Measurements from ENCODE around the gene BABAM2.
"Not testable (repeated sequence)": the region's sequence is repeated elsewhere in the genome, so short reads cannot be mapped to it uniquely, and the experiment has no call there.

BABAM2 gene

DNA sequence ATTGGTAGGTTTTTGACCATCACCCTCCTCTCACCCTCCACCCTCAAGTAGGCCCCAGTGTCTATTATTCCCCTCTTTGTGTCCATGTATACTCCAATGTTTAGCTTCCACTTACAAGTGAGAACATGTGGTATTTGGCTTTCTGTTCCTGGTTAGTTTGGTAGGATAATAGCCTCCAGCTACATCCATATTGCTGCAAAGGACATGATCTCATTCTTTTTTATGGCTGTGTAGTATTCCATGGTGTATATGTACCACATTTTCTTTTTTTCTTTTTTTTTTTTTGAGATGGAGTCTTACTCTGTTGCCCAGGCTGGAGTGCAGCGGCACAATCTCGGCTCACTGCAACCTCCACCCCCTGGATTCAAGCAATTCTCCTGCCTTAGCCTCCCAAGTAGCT is 88.2 kb downstream of the BABAM2 start:
- not testable (repeated sequence) for DNase-seq (ENCODE audit: low read depth)

DNA sequence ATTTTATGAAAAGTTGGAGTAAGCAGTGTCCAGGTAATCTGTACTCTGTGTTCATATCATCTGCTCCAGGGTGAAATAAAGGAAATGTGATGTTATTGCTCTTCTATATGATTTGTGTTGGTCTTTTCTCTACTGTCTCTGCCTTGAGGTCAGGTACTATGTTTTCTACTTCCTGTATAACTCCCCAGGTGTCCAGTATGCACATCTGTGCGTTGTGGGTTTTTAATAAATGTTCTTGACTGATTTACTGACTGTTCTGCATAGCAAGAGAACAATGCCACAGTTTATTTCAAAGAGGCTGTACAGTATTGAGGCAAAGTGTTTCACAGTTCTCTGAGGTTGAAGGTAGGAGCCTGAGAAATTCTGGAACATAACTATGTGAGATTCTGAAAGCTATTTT is 89.7 kb downstream of the BABAM2 start:
- DNase-seq (ENCODE audit: low read depth), result no peak

DNA sequence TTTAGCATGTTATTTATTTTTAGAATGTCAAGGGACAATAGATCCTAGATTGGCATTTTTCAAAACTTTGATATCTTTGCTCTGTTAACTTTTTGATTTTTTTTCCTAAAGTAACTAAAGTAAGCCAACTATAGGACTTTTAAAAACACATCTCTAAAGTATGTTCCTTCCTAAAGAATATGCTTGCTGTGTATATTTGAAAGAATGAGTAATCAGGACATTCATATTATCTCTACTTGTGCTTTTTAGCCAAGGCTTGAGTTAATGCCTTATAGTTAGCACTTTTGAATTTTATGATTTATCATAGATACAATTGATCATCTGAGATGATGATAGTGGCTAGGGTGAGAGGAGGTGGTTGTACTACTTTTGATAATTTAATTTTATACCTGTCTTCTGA is 93.6 kb downstream of the BABAM2 start:
- DNase-seq (ENCODE audit: low read depth), result no peak

DNA sequence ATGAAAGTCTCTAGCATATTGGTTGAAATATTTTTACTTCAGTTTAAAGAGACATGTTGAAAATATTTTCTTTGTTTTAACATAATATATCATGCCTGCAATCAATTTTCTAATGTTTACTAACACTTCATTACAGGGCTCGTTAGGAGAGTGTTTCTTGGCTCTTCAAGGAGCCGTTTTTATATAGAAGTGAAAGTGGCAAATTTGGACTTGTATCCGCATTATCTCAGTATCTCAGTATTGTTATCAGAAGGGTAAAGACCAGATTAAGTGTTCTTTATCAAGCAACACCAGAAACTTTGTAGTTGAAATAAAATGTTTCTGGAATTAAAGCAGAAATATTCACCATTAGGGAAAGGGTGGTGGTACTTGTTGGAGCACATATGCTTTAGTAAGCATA is 97.8 kb downstream of the BABAM2 start:
- DNase-seq (ENCODE audit: low read depth), result no peak

DNA sequence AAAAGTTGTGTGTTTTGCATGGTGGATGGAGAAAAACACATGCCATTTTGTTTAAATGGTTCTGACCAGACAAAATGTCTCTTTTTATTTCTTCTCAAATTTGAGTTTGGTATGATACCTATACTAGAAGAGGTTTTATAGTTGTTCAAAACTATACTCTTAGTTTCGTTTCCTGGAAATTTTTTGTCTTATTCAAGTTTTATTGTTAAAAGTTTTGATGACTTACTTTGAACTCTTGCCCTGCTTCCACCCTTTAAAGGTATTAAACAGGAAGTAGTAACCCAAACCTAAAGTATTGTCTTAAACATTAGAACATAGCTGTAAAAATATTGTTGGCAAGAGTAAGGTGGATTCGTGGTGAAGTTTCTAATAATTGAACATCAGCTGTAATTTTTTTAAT is 98.2 kb downstream of the BABAM2 start:
- no peak for DNase-seq (ENCODE audit: low read depth)

DNA sequence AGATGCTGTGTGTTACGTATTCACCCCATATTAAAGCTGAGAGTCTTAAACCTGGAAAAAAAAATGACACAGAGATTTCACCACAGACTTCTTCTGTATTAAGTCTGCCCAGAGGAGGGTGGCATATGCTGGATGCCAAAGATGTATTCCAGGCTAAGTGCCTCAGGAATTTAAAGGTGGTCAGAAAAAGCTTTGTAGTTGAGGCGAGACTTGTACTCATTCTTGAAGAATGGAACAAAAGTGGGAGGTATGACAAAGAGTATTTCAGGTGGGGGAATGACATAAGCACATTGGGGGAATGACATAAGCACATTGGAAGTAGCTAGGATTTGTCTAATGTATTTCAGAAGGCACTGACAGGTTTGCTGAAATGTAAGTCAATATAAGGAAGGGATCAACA is 98.6 kb downstream of the BABAM2 start:
- no peak for DNase-seq (ENCODE audit: low read depth)

DNA sequence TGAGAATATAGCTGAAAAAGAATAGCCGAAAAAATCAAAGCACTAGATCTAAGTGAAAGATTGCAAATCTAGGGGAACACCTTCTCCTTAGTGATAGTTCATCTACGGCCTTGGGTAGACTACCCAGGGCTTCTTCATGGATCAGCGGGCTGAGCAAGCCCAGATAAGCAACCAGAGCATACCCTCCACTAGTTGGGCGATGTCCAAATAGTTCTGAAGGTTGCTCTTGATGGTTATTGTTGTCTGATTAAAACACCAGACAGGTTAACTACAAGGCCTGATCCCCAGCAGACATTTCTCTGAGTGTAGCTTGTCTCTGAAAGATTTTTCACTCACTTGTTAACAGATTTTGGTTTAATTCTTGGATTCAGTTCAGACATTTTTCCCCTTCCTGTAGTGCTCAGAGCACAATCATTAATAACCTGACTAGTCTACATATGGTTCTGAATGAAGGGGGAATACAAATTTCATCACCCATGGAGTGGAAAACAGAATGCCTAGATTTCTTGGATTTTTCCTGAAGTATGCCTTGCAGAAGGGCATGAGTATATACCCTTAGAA is 99.6 kb downstream of the BABAM2 start:
- no peak for DNase-seq (ENCODE audit: low read depth)

DNA sequence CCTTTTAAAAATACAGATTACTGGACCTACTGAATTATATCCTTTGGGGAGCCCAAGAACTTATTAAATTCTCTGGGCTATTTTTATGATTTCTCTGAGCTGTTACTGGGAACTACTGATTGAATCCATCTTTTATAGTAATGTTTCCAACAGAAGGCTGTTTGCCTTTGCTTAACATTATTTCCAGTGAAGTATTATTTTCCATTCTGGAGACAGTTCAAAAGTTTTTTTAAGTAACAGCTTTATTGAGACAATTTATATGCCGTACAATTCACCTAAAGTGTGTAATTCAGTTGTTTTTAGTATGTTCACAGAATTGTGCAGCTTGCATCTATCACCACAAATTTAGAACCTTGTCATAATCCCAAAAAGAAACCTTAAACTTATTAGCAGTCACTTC is 100.6 kb downstream of the BABAM2 start:
- no peak for DNase-seq (ENCODE audit: low read depth)

DNA sequence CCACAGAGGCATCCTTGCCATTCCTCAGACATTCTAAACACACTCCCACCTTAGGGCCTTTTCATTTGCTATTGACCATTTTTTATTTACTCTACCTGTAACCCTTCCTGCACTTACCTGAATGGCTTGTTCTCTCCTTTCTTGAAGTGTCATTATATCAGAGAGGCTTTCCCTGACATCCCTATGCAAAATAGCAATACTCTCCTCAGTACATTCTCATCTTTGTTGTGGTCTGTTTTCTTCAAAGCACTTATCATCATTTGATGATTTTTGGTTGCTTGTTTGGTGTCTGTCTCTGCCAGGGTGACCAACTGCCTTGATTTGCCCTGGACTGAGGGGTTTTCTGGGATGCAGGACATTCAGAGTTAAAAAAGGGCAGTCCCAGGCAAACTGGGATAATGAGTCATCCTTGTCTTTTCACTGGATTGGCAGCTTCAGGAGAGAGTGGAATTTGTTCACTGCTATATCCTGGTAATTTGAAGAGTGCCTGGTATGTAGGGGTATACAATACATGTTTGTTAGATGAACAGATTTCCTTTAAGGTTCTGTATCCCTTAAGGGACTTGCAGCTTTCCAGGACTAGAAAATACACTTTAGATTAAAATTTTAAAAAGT is 102.4 kb downstream of the BABAM2 start:
- no peak for DNase-seq (ENCODE audit: low read depth)

DNA sequence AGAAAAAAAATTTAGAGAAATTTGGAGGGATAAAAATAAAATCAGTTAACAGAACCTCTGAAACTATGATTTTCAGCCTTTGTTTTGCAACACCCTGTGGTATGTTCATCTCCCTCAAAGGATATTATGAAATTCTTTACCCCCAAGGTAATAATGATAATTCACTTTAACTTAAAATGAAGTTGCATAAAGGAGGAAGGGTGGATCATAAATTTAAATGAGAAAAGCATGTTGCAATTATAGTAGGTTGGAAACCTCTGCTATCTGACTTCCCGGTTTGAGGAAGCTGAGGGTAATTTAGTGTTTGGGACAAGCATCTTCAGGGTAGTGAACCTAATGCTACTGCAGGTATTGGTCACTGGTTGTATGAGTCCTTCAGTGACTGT is 102.9 kb downstream of the BABAM2 start:
- no peak for DNase-seq (ENCODE audit: low read depth)

DNA sequence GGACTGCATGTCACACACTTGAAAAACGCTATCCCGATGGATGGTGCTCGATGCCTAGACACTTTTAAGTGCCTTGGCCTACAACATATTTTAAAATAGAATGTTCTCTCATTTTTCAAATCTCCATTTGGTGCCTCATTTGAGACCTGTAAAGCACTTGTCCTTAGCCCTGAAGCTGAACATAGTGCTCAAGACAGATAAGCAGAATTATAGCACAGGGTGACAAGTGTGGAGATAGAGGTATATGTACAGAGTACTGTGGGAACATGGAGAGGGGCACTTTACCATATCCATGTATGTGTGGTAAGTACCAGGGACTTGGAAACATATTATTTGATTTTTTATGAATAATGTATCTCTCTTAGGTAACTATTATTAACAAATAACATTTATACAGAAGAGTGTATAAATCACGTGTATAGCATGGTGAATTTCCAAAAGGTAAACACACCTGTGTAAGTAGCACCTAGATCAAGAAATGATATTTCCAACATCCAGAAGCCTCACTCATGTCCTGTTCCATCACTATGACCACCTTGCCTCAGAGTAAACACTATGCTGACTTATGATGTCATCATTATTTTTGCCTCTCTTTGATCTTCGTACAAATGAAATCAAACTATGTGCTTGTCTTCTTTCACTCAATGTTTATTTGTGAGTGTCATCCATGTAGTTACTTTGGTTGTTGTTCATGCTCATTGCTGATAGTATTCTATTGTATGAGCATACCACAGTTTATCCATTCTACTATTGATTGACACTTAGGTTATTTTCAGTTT is 103.6 kb downstream of the BABAM2 start:
- no peak for DNase-seq (ENCODE audit: low read depth)

DNA sequence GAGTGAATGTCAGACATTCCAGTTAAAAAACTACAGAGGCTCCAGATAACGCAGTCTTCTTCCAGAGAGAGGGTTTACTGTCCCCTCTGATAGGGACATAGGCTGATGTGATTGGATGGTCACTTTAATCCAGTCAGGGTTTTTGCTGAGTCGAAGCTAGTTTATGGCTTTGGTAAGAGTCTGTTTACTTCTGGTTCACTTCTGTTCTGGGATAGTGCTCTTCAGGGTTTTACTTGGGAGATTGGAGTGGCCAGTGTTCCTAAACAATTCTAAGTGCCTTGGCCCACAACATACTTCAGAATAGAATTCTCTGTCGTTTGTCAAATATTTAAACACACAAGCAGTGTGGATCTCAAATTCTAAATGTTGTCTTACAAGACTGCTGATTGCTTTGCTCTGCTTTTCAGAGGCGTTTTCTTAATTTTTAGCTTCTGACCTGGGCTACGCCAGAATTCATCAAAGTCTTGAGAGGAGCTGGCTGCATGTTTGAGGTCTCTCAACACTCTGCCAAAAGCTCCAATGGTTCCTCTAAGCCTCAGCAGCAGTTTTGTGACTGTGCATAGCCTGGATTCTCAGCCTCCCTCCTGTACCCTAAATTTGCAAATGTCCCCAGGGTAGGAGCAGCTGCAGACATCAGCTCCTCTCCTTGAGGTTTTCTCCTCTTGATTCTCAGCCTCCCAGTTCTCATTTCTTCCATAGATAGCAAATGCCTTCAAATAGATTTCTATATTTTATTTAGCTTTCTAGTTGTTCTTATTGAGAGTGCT is 105.8 kb downstream of the BABAM2 start:
- no peak for DNase-seq (ENCODE audit: low read depth)

DNA sequence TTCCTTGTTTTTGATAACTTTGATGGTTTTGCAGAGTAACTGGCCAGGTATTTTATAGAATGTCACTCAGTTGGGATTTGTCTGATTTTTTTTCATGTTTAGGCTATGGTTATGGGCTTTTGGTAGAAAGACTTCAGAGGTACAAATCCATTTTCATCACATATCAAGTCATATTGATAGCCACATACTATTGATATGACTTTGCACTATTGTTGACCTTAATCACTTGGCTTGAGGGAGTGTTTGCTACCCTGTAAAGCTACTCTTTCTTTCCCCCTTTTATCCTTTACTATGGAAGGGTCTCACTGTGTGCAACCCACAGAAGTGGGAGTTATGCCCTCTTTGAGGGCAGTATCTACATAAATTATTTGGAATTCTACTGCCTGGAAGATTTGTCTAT is 109.8 kb downstream of the BABAM2 start:
- DNase-seq (ENCODE audit: low read depth), result no peak

DNA sequence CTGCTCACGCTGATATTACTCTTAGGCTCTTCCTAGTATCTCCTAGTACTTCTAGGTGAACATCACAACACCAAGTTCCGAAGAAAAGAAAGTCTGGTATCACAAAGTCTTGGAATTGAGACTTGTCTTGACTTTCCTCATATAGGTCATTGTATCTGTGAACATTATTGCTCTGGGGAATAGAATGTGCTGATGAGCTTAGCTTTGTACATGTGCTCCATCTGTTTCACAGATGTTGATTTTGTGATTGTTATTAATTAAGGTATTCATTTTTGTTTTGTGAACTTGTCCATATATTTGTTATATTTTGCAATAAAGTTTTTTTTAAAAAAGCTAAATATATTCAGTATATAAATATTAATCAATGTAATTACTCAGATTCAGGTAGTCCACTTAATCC is 111.7 kb downstream of the BABAM2 start:
- DNase-seq (ENCODE audit: low read depth), result no peak

DNA sequence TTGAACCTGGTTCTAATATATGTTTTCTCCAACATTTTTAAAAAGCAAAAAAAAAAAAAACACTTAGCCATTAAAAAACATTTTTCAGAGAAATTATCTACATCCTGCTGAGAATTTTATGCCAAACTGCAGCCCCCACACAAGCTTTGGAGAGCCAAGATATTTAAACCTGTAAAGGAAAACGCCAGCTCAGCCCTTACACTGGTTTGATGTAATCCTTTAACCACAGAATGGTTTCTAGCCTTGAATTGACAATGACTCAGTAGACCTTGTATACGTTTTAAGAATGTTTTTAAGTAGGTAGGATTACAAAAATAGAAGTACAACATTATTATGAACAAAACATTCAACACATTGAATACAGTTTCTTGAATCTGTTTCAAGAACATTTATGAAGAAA is 113.6 kb downstream of the BABAM2 start:
- no peak for DNase-seq (ENCODE audit: low read depth)

DNA sequence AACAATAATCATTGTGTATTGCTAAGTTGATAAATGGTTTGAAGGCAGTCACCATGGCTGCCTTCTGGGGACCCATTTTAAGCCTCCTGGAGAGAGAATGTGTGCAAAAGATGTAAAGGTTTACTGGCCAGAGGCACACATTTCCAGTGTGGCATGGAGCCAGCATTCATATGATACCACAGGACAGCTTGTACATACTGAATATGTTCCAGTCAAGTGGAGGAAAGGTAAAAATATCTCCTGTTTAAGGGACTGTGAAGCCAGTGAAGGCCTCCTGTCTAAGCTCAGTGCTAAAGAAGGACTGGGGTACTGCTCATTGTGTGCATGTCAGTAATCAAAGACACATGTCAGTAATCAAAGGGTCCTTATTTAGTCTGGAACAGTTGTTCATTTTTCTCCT is 119.2 kb downstream of the BABAM2 start:
- no peak for DNase-seq (ENCODE audit: low read depth)

DNA sequence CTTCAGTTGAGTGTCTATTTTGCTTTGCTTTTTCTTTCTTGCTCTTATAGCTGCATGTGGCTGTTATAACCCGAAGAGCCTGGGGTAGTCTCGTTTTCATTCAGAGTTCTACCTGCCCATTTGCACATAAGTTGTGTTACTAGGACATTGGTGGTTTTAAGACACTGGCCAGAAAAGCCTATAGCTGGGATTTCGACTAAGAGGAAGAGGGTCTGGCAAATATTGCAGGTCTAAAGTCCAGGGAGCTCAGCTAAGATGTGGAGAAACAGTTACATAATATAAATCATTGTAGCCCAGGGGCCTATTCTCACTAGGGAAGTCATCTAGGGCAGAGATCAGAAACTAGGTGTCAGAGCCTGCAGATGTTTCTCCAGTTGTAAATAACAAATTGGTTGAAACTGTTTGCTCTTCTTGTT is 120.8 kb downstream of the BABAM2 start:
- no peak for DNase-seq (ENCODE audit: low read depth)

DNA sequence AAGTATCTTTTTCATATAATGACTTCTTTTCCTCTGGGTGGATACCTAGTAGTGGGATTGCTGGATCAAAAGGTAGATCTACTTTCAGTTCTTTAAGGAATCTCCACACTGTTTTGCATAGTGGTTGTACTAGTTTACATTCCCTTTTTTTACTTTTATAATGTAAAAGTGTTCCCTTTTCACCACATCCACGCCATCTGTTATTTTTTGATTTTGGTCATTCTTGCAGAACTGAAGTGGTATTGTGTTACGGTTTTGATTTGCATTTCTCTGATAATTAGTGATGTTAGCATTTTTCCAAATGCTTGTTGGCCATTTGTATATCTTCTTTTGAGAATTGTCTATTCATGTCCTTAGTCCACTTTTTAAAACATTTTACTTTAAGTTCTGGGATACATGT is 127.9 kb downstream of the BABAM2 start:
- DNase-seq (ENCODE audit: low read depth), result not testable (repeated sequence)

DNA sequence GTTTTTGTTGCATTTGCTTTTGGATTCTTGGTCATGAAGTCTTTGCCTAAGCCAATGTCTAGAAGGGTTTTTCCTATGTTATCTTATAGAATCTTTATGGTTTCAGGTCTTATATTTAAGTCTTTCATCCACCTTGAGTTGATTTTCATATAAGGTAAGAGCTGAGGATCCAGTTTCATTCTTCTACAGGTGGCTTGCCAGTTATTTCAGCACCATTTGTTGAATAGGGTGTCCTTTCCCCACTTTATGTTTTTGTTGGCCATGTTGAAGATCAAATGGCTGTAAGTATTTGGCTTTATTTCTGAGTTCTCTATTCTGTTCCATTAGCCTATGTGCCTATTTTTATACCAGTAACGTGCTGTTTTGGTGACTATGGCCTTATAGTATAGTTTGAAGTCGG is 129.0 kb downstream of the BABAM2 start:
- DNase-seq (ENCODE audit: low read depth), result not testable (repeated sequence)

DNA sequence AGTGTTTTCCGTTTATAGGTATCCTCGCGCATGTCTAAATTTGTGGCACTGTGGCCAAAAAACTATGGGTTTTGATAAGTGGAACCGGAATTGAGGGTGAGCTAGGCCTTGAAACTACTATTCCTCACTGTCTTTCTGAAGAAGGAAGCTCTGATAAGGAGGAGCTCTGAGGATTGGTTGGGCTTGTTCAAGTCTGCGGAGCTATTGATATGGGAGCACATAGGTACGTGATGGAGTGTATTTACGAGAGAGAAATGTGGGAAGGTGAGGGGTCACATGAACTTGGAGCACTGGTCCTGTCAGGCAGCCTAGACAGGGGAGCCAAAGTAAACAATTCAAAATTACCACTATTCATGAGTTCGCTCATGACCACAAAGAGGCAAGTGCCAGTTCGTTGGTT is 131.4 kb downstream of the BABAM2 start:
- DNase-seq (ENCODE audit: low read depth), result no peak

DNA sequence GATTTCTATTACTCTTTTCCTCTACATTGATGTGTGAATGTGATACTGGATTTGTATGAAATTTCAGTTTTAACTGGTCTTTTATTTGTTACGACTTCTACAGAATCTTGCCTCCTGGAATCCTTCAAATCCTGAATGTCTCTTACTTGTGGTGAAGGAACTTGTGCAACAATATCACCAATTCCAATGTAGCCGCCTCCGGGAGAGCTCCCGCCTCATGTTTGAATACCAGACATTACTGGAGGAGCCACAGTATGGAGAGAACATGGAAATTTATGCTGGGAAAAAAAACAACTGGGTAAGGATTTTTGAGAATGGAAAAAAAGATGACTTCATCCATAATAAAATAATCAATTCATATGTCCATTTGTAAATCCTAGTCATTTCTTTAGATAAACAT is 134.6 kb downstream of the BABAM2 start:
- no peak for DNase-seq (ENCODE audit: low read depth)

DNA sequence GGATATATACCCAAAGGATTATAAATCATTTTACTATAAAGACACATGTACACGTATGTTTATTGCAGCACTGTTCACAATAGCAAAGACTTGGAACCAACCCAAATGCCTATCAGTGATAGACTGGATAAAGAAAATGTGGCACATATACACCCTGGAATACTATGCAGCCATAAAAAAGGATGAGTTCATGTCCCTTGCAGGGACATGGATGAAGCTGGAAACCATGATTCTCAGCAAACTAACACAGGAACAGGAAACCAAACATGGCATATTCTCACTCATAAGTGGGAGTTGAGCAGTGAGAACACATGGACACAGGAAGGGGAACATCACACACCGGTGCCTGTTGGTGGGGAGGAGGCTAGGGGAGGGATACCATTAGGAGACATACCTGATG is 135.7 kb downstream of the BABAM2 start:
- not testable (repeated sequence) for DNase-seq (ENCODE audit: low read depth)

DNA sequence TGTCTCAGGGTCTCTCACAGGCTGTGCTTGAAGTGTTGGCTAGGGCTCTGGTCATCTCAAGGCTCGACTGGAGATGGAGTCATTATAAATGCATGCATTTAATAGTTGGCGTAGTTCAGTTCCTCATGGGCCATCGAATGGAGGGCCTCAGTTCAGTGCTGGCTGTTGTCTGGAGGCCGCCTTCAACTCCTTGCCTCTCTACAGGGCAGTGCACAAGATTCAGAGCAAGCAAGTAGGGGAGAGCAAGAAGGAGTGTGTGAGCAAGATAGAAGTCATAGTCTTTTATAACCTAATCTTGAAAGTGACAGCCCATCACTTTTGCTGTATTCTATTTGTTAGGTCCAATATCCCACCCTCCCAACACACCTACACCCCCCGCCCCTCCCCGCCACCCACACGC is 137.5 kb downstream of the BABAM2 start:
- DNase-seq (ENCODE audit: low read depth), result no peak
